GM21423 (cell line): Measurements from ENCODE around the gene STKLD1.
"Not testable (repeated sequence)": the region's sequence is repeated elsewhere in the genome, so short reads cannot be mapped to it uniquely, and the experiment has no call there.

Experiments used
- ATAC-seq: cut with Tn5 transposase; IDR thresholded peaks from one replicate; pipeline ENCODE4 v1.9.1; 2021; ENCODE audit warnings: mild to moderate bottlenecking, moderate library complexity; ENCODE audit not compliant: unreplicated experiment

STKLD1 gene

GRCh38 chr9:133375724-133376654 is at the start of gene STKLD1, which contains the start of gene SURF4:
TSS of gene STKLD1 (plus strand) at chr9:133376366. CDS start at chr9:133376474, 108 bp downstream.
TSS of gene SURF4 (minus strand) at chr9:133376060. CDS start at chr9:133375969, 91 bp downstream.
- ATAC-seq = peak; percentile 88

DNA sequence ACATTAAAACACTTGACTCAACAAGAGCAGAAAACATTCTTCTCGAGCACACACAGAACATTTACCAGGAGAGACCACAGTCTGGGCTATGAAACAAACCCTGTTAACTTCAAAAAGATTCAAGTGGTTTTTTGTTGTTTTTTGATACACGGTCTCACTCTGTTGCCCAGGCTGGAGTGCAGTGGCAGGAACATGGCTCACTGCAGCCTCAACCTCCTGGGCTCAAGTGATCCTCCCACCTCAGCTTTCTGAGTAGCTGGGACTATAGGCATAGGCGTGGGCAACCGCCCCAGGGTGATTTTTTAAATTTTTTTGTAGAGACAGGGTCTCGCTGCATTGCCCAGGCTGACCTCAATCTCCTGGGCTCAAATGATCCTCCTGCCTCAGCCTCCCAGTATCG is 49.1 kb upstream of the STKLD1 start:
- ATAC-seq = not testable (repeated sequence)

DNA sequence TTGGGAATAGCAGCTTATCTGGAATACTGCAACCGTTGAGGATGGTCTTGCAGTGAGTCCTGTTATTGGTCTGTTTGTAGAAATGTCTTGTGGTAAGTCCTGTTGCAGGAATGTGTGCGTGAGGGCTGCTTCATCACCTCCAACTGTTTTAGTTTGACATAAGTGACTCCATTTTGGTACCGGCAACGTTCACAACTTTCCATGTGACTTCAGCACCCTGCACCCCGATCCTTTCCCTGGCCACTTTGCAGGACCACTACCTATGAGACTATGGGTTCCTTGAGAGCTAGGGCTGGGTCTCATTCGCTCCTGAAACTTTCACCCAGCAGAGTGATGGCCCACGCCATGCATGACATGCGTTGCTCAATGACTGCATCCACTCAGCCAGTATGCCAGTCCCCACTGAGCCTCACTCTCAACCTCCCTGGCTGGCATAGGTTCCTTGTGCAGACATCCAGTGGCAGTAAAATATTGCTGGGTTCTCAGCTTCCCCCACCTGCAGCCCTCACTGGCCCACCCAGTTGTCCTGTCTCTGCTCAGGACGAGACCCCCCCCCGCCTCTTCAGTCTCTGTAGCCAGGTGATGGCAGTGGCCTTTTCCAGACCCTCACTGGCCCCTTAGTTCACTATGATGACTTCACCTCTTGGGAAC is 48.2 kb upstream of the STKLD1 start:
- ATAC-seq = no peak

GRCh38 chr9:133329306-133330156 is 46.6 kb upstream of the STKLD1 start:
- not testable (repeated sequence) for ATAC-seq

DNA sequence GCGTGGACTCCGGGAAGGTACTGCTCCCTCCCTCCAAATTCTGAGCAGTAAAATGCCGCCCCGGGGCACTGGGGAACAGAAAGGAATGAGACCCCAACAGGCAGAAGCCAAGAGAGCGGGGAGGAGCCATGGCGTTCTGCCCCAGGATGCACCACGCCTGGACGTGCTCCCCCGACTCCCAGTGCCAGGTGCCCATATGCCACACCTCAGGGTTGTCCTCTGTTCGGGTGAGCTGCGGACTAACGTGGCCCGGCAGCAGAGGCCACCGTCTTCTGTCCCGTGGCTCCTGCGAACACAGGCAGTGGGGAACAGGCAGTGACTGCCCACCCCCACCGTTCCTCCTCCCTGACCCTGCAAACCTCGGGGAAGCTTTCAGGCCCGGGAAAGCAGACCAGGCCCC is 44.9 kb upstream of the STKLD1 start:
- ATAC-seq = no peak

DNA sequence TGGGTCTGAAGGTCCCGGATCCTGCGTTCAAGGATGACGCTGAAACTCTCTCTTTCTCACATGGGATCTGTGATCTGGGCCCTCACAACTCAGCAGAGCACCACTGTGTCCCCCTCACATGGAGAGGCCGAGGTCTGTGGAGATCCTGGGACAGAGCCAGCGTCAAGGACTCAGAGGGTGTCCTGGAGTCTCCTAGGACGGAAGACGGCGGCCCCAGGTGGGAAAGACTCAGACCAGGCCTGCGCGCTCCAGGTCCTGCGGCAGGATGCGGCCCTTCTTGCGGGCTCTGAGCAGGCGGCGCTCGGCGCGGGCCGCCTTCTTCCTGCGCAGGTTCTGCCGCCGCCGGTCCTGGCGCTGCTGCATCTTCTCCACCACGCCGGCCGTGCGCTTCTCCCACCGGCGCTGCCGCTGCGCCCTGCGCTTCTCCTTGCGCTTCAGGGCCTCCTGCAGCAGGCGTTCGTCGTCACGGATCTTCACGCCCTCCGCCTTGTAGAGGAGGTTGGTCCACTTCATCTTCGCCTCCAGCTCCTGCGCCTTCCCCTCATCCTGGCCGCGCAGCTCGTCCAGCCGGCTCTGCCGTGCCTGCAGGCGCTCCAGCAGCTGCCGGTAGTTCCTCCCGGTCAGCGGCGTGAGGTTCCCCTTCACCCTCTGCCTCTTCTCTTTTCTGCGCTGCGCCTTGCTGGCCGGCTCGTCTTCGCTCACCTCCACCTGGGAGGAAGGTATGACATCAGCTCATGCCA is 44.4 kb upstream of the STKLD1 start:
- ATAC-seq = no peak

DNA sequence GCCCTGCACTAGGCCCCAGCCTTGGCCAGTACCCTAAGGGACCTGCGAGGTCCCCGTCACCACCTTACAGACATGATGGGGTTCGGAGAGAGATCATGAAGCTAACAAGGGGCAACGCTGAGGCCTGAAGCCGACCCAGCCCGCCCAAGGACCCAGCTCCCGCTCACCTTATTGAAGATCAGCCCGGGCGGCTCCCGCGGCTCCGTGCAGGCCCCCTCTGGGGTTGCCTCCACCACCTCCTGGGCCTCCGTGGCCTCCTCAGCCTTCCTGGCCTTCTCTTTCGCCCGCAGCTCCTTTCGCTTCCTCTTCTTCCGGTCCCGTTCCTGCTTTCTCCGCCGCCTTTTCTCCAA is 43.8 kb upstream of the STKLD1 start:
- ATAC-seq = no peak

DNA sequence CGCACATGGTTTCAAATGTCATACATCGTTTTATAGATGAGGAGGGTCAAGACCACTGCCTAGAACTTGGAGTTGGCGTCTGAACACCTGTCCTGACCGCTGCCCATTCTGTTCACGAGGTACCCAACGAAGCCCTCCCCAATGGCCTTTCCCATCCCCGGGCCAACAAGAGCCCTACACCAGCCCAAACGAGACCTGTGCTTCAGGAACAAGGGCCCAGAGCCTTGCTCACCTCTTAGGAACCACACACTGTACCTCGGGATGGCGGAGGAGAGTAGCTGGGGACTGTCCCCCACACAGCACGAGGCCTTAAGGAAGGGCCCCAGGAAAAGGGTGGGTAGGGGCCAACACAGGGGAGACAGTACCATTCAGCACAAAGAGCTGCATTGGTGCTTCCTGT is 43.2 kb upstream of the STKLD1 start:
- ATAC-seq = no peak

GRCh38 chr9:133333566-133333965 is 42.6 kb upstream of the STKLD1 start:
- no peak for ATAC-seq

DNA sequence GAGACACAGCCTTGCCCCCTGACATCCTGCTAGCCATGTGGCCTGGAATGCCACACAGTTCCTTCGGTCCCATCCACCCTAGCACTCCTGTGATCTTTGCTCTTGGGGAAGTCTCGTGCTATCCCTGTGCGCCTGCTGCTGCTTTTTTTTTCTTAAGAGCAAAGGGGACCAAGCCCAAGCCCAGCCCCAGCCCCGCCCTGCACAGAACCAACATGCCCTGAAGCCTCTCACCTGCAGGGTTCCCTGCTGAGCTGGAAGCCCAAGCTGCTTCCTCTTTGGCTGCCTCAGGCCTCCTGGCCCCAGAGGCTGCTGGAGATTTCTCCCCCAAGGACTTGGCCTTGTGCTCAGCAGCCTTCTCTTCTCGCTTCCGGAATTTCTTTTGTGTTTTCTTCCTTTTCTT is 42.0 kb upstream of the STKLD1 start:
- ATAC-seq = no peak

DNA sequence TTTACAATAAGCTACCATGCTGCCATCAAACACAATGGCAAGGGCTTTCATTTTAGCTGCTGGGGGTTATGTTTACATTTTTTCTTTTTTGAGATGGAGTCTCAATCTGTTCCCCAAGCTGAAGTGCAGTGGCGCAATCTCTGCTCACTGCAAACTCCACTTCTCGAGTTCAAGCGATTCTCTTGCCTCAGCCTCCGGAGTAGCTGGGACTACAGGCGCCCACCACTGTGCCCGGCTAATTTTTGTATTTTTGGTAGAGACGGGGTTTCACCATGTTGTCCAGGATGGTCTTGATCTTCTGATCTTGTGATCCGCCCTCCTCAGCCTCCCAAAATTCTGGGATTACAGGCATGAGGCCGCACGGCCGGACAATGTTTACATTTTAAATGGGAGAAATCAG is 41.3 kb upstream of the STKLD1 start:
- ATAC-seq = not testable (repeated sequence)

- peak; percentile 86 for ATAC-seq
Observed at GRCh38 chr9:133335924-133336811, 40.0 kb upstream of the STKLD1 start, which contains the start of gene SURF6. TSS of gene SURF6 (minus strand) at chr9:133336188. CDS start at chr9:133336132, 56 bp downstream.

GRCh38 chr9:133339641-133340040 is 36.5 kb upstream of the STKLD1 start:
- ATAC-seq = no peak

DNA sequence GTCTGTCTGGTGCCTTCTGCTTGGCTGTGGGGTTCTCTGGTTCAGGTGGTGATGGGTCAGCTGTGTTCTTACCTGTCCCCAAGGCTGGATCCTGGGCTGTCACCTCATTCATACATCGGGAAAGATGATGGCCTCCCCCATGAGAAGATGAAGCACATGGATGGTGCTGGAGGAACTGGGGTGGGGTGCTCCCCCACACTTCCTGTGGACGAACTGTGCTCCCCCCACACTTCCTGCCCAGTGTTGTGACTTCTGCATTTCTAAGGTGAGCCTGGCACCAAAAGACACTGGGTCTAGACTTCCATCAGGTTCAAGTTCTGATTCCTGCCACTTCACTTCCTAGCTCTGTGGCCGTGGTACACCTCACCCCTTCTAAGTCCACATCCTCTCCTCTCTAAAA is 35.9 kb upstream of the STKLD1 start:
- ATAC-seq = no peak

- ATAC-seq = no peak
Observed at GRCh38 chr9:133340916-133341315, 35.2 kb upstream of the STKLD1 start.

DNA sequence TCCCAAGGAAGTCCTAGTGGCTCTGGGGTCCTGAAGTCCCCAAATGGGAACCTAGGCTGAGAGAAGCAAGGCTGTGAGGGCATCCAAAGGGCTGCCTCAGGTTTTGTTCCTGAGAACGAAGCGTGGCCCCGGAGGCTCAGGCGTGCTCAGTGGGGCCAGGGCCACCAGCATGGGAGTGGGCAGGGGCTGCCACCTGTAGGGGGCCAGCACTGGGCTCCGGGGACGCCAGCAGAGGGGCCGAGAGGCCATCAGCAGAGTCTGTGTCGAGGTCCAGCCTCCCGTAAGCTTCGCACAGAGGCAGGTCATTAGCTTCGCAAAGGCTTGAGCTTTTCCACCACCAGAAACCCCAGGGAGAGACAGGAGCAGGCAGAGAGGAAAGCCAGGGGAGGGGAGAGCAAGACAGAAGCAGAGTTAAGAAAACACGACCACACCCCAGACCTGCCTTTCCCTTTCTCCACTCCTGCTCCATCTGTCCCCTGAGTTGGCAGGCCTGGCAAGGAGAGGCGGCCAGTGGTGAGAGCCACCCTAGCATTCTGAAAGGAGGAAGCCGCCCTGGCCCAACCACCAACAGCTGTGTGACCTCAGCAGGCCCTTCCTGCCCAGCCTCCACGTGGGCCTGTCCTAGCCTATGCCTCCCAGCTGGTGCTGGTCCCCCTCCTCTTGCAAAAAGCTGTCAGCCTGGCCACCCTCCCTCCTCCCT is 34.6 kb upstream of the STKLD1 start:
- ATAC-seq = no peak

GRCh38 chr9:133342069-133342406 is 34.1 kb upstream of the STKLD1 start:
- ATAC-seq = no peak

DNA sequence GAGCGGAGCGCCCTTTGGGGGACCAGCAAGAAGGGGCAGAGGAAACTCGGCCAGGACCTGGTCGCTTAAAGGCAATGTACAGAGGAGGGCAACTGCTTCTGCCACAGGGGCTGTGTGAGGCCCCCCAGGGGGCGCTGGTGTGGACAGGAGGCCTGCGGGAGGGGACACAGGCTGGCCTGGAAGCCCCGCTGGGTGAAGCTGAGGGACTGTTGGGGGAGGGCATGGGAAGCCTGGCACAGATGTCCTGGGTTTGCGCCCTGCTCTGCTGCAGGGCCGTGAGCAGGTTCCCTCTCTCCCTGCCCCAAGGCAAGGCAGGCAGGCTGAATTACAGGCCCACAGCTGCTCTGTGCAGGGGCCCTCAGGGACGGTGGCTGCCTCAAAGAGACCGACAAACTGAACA is 33.6 kb upstream of the STKLD1 start:
- no peak for ATAC-seq

GRCh38 chr9:133344071-133344470 is 32.1 kb upstream of the STKLD1 start:
- no peak for ATAC-seq
